Endothelial cell of hepatic sinusoid (primary cell): ENCODE data around the gene TMEM141.

Experiments
- in situ Hi-C: cut with HindIII; loops from 2 replicates; pipeline ENCODE4 v1.10.0; 2017; ENCODE audit warnings: low sequenced_read_pairs

The TMEM141 gene

GRCh38 chr9:136790640-136791515 lies at the start of gene TMEM141:
TSS of gene TMEM141 (plus strand) at chr9:136791344. CDS start at chr9:136791371, 27 bp downstream.
- in situ Hi-C loops, result no loop called here

GRCh38 chr9:136741883-136742571 lies 49.1 kb upstream of the TMEM141 start:
- in situ Hi-C loops, result no loop called here

- in situ Hi-C loops, result no loop called here
Measured at GRCh38 chr9:136742591-136743391, 48.4 kb upstream of the TMEM141 start, which contains the start of gene LCN10. TSS of gene LCN10 (minus strand) at chr9:136742940. CDS start at chr9:136742903, 37 bp downstream.

- in situ Hi-C loops, result no loop called here
Measured at GRCh38 chr9:136743639-136744211, 47.4 kb upstream of the TMEM141 start.

- in situ Hi-C loops, result no loop called here
Measured at GRCh38 chr9:136744773-136745172, 46.4 kb upstream of the TMEM141 start.

- in situ Hi-C loops, result no loop called here
Measured at GRCh38 chr9:136745389-136746154, 45.6 kb upstream of the TMEM141 start.

GRCh38 chr9:136746155-136746490 lies 45.0 kb upstream of the TMEM141 start:
- in situ Hi-C loops, result no loop called here

- in situ Hi-C loops, result no loop called here
Measured at GRCh38 chr9:136746621-136747020, 44.5 kb upstream of the TMEM141 start.

GRCh38 chr9:136747161-136748060 lies 43.7 kb upstream of the TMEM141 start:
- in situ Hi-C loops, result no loop called here

- in situ Hi-C loops, result no loop called here
Measured at GRCh38 chr9:136748201-136748600, 42.9 kb upstream of the TMEM141 start, which contains the start of gene LCN6. TSS of gene LCN6 (minus strand) at chr9:136748525. CDS start at chr9:136748483, 42 bp downstream.

GRCh38 chr9:136748666-136749611 lies 42.2 kb upstream of the TMEM141 start:
- in situ Hi-C loops, result no loop called here

- in situ Hi-C loops, result no loop called here
Measured at GRCh38 chr9:136750526-136750925, 40.6 kb upstream of the TMEM141 start.

GRCh38 chr9:136751244-136751643 lies 39.9 kb upstream of the TMEM141 start:
- in situ Hi-C loops, result no loop called here

- in situ Hi-C loops, result no loop called here
Measured at GRCh38 chr9:136751814-136752213, 39.3 kb upstream of the TMEM141 start.

- in situ Hi-C loops, result no loop called here
Measured at GRCh38 chr9:136753371-136754058, 37.6 kb upstream of the TMEM141 start.

- in situ Hi-C loops, result no loop called here
Measured at GRCh38 chr9:136754059-136754572, 37.0 kb upstream of the TMEM141 start.

- in situ Hi-C loops, result no loop called here
Measured at GRCh38 chr9:136754626-136755301, 36.4 kb upstream of the TMEM141 start.
